H1 (cell line): ENCODE results near the gene TACR2. TPM values are rescaled to one million over a fixed set of nuclear protein-coding genes. Genes with fewer than 3 reads are reported as not detected.

Experiments used
- CTCF ChIA-PET: fragments of 300-600 bp; sonication (Branson Sonifier 250); formaldehyde crosslinking; loops from one replicate; lab custom pipeline; 2021; ENCODE audit not compliant: partially characterized antibody; lab: Charles Lee
- POLR2A ChIA-PET: fragments of 300-600 bp; sonication (Branson Sonifier 250); formaldehyde crosslinking; loops from one replicate; lab custom pipeline; 2021; ENCODE audit warnings: inconsistent platforms; ENCODE audit not compliant: partially characterized antibody; lab: Charles Lee
- DNase-seq, 2 experiments: peaks; one replicate each; pipeline versions ENCODE4 v3.0.0 to v3.0.0-alpha.2; 2010 to 2022; ENCODE audit warnings: low spot score in 2 of 2, low read depth in 1 of 2, mixed read lengths in 1 of 2
- FAIRE-seq: peaks from 2 replicates; lab custom pipeline; 2011; peaks lifted over from hg19 to GRCh38; lab: Jason Lieb, UNC
- H2AFZ ChIP-seq: 2 replicates; pipeline ENCODE4 v1.8.1; 2012; ENCODE audit warnings: low read length, inconsistent platforms
- H2AK5ac ChIP-seq: 2 replicates; pipeline ENCODE4 v1.6.1; 2013; ENCODE audit warnings: low read depth, low read length
- H2BK120ac ChIP-seq: replicated peaks from 2 replicates; pipeline ENCODE3; 2013; ENCODE audit warnings: low read depth, low read length, inconsistent platforms
- H2BK12ac ChIP-seq: 2 replicates; pipeline ENCODE4 v1.6.1; 2013; ENCODE audit warnings: low read depth, low read length
- H2BK15ac ChIP-seq: 2 replicates; pipeline ENCODE4 v1.6.1; 2013; ENCODE audit warnings: low read length
- H2BK20ac ChIP-seq: 2 replicates; pipeline ENCODE4 v1.6.1; 2013; ENCODE audit warnings: low read length
- H2BK5ac ChIP-seq: 2 replicates; pipeline ENCODE4 v1.6.1; 2013; ENCODE audit warnings: low read depth, low read length
- H3K14ac ChIP-seq: 2 replicates; pipeline ENCODE4 v1.6.1; 2013; ENCODE audit warnings: inconsistent platforms; ENCODE audit not compliant: insufficient read length
- H3K18ac ChIP-seq: 2 replicates; pipeline ENCODE4 v1.6.1; 2013; ENCODE audit warnings: low read length; ENCODE audit errors: extremely low read depth
- H3K23ac ChIP-seq: 2 replicates; pipeline ENCODE4 v1.6.1; 2013; ENCODE audit warnings: inconsistent platforms; ENCODE audit not compliant: insufficient read length
- H3K23me2 ChIP-seq: 2 replicates; pipeline ENCODE4 v1.6.1; 2013; ENCODE audit warnings: low read depth, low read length
- H3K27ac ChIP-seq: 2 replicates; pipeline ENCODE4 v1.6.1; 2011; ENCODE audit warnings: low read depth, low read length, inconsistent platforms
- H3K27me3 ChIP-seq, 4 experiments: replicated peaks in 1 of 4; 1 replicate in 1 of 4; 2 replicates in 3 of 4; pipeline versions ENCODE4 v1.6.1 to v1.8.1; 2011 to 2013; ENCODE audit warnings: low read length in 3 of 4, mild to moderate bottlenecking in 3 of 4, inconsistent platforms in 2 of 4, mixed read lengths in 2 of 4, moderate library complexity in 1 of 4; ENCODE audit not compliant: control insufficient read depth in 3 of 4, insufficient read depth in 3 of 4; ENCODE audit errors: extremely low read depth in 1 of 4
- H3K36me3 ChIP-seq, 4 experiments: 2 replicates each; pipeline versions ENCODE4 v1.6.1 to v1.8.1; 2011 to 2013; ENCODE audit warnings: mild to moderate bottlenecking in 4 of 4, low read length in 3 of 4, moderate library complexity in 2 of 4, control low read depth in 1 of 4, inconsistent platforms in 1 of 4; ENCODE audit not compliant: insufficient read depth in 4 of 4, control insufficient read depth in 2 of 4
- H3K4ac ChIP-seq: replicated peaks from 2 replicates; pipeline ENCODE3; 2013; ENCODE audit warnings: low read length, low read depth, mixed read lengths, inconsistent platforms; ENCODE audit not compliant: insufficient read length
- H3K4me1 ChIP-seq, 4 experiments: replicated peaks in 1 of 4; 1 replicate in 1 of 4; 2 replicates in 3 of 4; pipeline versions ENCODE4 v1.6.1 to v1.8.1; 2011 to 2013; ENCODE audit warnings: low read length in 3 of 4, inconsistent platforms in 2 of 4, mixed read lengths in 1 of 4; ENCODE audit not compliant: insufficient read depth in 4 of 4, control insufficient read depth in 3 of 4
- H3K4me2 ChIP-seq, 2 experiments: 2 replicates each; pipeline versions ENCODE4 v1.6.1 to v1.8.1; 2011 to 2013; ENCODE audit warnings: low read depth in 2 of 2, low read length in 2 of 2, control low read depth in 1 of 2, inconsistent platforms in 1 of 2, mild to moderate bottlenecking in 1 of 2; ENCODE audit not compliant: insufficient read depth in 1 of 2
- H3K4me3 ChIP-seq, 4 experiments: fragments of 200-600, 300-600 bp in 1 of 4; sonication (generic), shearing (Covaris generic), sonication (Bioruptor Twin) in 1 of 4; 2 replicates each; pipeline versions ENCODE4 v1.5.1 to v1.8.1; 2011 to 2016; ENCODE audit warnings: low read length in 4 of 4, low read depth in 3 of 4, control low read depth in 2 of 4, inconsistent platforms in 2 of 4, mild to moderate bottlenecking in 2 of 4, mixed read lengths in 1 of 4, moderate library complexity in 1 of 4; ENCODE audit not compliant: insufficient read depth in 2 of 4; ENCODE audit errors: extremely low read depth in 1 of 4
- H3K56ac ChIP-seq: replicated peaks from 2 replicates; pipeline ENCODE3; 2013; ENCODE audit warnings: low read depth, mild to moderate bottlenecking, mixed read lengths, low read length, inconsistent platforms; ENCODE audit not compliant: insufficient read length
- H3K79me1 ChIP-seq: 2 replicates; pipeline ENCODE4 v1.6.1; 2013; ENCODE audit warnings: low read depth, low read length, control low read depth
- H3K79me2 ChIP-seq, 2 experiments: 2 replicates each; pipeline versions ENCODE4 v1.6.1 to v1.8.1; 2012 to 2013; ENCODE audit warnings: low read length in 2 of 2, mild to moderate bottlenecking in 2 of 2, inconsistent platforms in 1 of 2; ENCODE audit not compliant: insufficient read depth in 2 of 2, control insufficient read depth in 1 of 2
- H3K9ac ChIP-seq, 4 experiments: replicated peaks in 1 of 4; 1 replicate in 1 of 4; 2 replicates in 3 of 4; pipeline versions ENCODE4 v1.6.1 to v1.8.1; 2011 to 2013; ENCODE audit warnings: low read depth in 3 of 4, low read length in 3 of 4, control low read depth in 2 of 4, mild to moderate bottlenecking in 2 of 4, moderate library complexity in 2 of 4, inconsistent platforms in 1 of 4; ENCODE audit errors: extremely low read depth in 1 of 4
- H3K9me3 ChIP-seq, 2 experiments: 2 replicates each; pipeline versions ENCODE4 v1.6.1 to v1.8.1; 2012 to 2013; ENCODE audit warnings: mild to moderate bottlenecking in 2 of 2, moderate library complexity in 2 of 2, control low read depth in 1 of 2, inconsistent platforms in 1 of 2, low read depth in 1 of 2, low read length in 1 of 2, mixed read lengths in 1 of 2; ENCODE audit not compliant: insufficient read depth in 2 of 2
- H4K20me1 ChIP-seq, 2 experiments: replicated peaks in 1 of 2; 2 replicates each; pipeline versions ENCODE3 to v1.8.1; 2011 to 2013; ENCODE audit warnings: inconsistent platforms in 2 of 2, low read length in 2 of 2, mild to moderate bottlenecking in 1 of 2; ENCODE audit not compliant: insufficient read depth in 2 of 2, control insufficient read depth in 1 of 2
- H4K5ac ChIP-seq: 2 replicates; pipeline ENCODE4 v1.6.1; 2013; ENCODE audit warnings: low read length, low read depth, mixed read lengths, inconsistent platforms; ENCODE audit not compliant: insufficient read length
- H4K8ac ChIP-seq: 2 replicates; pipeline ENCODE4 v1.8.0; 2013; ENCODE audit warnings: mild to moderate bottlenecking, moderate library complexity, low read length, inconsistent platforms; ENCODE audit not compliant: insufficient read depth; ENCODE audit errors: extremely low read depth
- H4K91ac ChIP-seq: replicated peaks from 2 replicates; pipeline ENCODE3; 2013; ENCODE audit warnings: low read length, mixed read lengths, inconsistent platforms; ENCODE audit not compliant: insufficient read length
- CBX8 ChIP-seq: fragments of 300-800, 300-1000 bp; sonication (generic); IDR thresholded peaks from 2 replicates; pipeline ENCODE4 v1.7.1; 2016; ENCODE audit warnings: low read depth, low read length, borderline replicate concordance
- CHD2 ChIP-seq: IDR thresholded peaks from 2 replicates; pipeline ENCODE4 v1.6.1; 2012; ENCODE audit warnings: low read length, improper control_type of control experiment
- HDAC2 ChIP-seq, 2 experiments: fragments of 300-600 bp in 1 of 2; sonication (generic) in 1 of 2; IDR thresholded peaks; 2 replicates each; pipeline ENCODE4 v1.6.1; 2011 to 2012; ENCODE audit warnings: low read depth in 2 of 2, low read length in 2 of 2, mild to moderate bottlenecking in 2 of 2, moderate library complexity in 2 of 2, borderline replicate concordance in 1 of 2, inconsistent platforms in 1 of 2
- KDM5A ChIP-seq: fragments of 200-600 bp; IDR thresholded peaks from 2 replicates; pipeline ENCODE4 v1.7.1; 2012; ENCODE audit warnings: mild to moderate bottlenecking, low read length, inconsistent platforms, mixed read lengths
- SIRT6 ChIP-seq: IDR thresholded peaks from one replicate; pipeline ENCODE4 v1.7.1; 2012; ENCODE audit warnings: low read length, inconsistent platforms
- WGBS, 2 experiments: shearing (Covaris generic) in 1 of 2; methylation state at CpG; one replicate each; pipeline versions ENCODE4 v1.1.6 to v1.1.7; 2013 to 2015; ENCODE audit warnings: low lambda C conversion rate in 2 of 2, mixed read lengths in 2 of 2, inconsistent platforms in 1 of 2, low coverage in 1 of 2, missing lambda C conversion rate in 1 of 2; ENCODE audit not compliant: insufficient replicate concordance in 2 of 2, insufficient coverage in 1 of 2, insufficient read length in 1 of 2; ENCODE audit errors: extremely low coverage in 1 of 2, missing lambda C conversion rate in 1 of 2; 5-methylcytosine and 5-hydroxymethylcytosine counted together
- polyA plus RNA-seq, 7 experiments: library from polyadenylated mRNA; depleted of rRNA in 3 of 7; stranded (reverse) in 5 of 7; unstranded in 2 of 7; fragments of >200 nt in 5 of 7; fragments of 200-250 nt in 2 of 7; gene quantifications; 1 replicate in 5 of 7; 2 replicates in 1 of 7; 4 replicates in 1 of 7; pipeline versions ENCODE4 v1.2.1 to v1.2.3, GENCODE V29; 2011 to 2013; ENCODE audit warnings: missing spikeins in 2 of 7, mixed read lengths in 2 of 7
- total RNA-seq: library from RNA; stranded (reverse); fragmentation: NEBNext Ultra II Directional; extraction: Animal tissue kit (Norgen Biotek cat#: 25700); gene quantifications from 2 replicates; pipeline ENCODE4 v1.2.1, GENCODE V29; 2021

Gene TACR2
- total and polyA plus RNA-seq, 2 of the 8 experiments (the other 6 are each of a cell fraction or from before 2014, with no cell fraction given): 0.06 TPM; not detected in 1

DNA sequence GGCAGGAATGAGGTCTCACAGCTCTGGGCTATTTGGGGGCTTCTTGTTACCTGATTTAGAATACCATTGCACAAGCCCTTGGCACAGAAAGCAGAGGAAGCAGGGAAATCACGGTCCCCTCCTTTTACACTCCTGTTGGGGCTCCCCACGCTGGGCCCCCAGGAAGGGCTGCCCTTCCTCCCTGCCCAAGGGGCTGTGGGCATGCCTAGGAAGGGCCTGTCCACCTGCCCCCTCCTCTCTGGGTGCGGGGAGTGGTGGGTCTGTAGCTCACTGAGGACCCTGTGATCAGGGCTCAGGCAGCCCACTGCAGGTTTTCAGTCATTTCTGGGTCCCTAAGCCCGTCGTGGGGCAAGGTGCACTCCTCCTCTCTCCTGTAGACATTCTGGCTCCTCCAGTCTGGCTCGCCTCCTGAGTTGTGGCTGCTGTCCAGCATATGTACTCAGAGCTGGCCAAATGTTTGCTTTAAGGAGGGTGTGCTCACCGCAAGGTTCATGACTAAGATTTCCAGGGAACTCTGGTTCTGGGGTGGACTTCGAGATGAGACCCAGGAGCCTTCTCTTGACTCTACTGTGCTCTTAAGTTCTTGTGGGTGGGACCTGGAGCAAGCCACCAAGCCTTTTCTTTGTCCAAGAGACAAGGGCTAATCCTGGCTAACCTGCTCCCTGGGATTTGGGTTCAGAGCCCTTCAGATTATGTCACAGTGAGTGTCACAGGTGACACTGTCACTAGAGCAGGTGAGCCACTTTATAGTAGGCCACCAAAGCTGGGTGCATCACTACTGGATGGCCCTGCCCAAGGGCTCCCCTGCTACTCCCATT, 56.0 kb downstream of the TACR2 start:
- FAIRE-seq: no peak
- H3K23me2 ChIP-seq: no peaks in the 10 kb centered on the region
- H2BK12ac ChIP-seq: no peak overlapping the region
- WGBS, 2 experiments: 89% methylated on average over 8 of the region's 8 CpGs; no CpG with 5 or more reads in 1 of the 2 experiments
- no peaks in the 10 kb centered on the region for H3K9me3 ChIP-seq
- H2BK20ac ChIP-seq: no peak overlapping the region
- H3K4me2 ChIP-seq: no peak overlapping the region
- CTCF ChIA-PET: interaction anchor here (0.6 to 2.1 kb wide), 3 partner anchors 28 to 121 kb away, joined by 3 to 11 read pairs (median 5); no protein-coding TSS in a partner anchor
- no peak overlapping the region for H3K4ac ChIP-seq
- no peak overlapping the region for H4K5ac ChIP-seq
- no peak overlapping the region for H2BK15ac ChIP-seq
- H3K4me1 ChIP-seq: peaks cover 2 to 12% (median 6%) of the 10 kb centered on the region in 4 experiments; a peak in 5 of 7 replicates
- DNase-seq: no peak
- no peak for TF ChIP-seq CBX8
- TF ChIP-seq SIRT6: no peak
- TF ChIP-seq CHD2: no peak
- no peak for TF ChIP-seq KDM5A
- no peak for TF ChIP-seq HDAC2 (IDR thresholded peaks at IDR 0.05; ENCODE audit: borderline replicate concordance in 1 of 2, low read depth in 2 of 2, low read length in 2 of 2)
- H3K4me3 ChIP-seq: no peak overlapping the region
- no peak overlapping the region for H2AK5ac ChIP-seq
- no peak overlapping the region for H3K9ac ChIP-seq
- peaks cover 2 to 21% (median 13%) of the 10 kb centered on the region in 4 experiments; a peak in 5 of 8 replicates for H3K36me3 ChIP-seq
- H4K8ac ChIP-seq: no peak overlapping the region
- no peak overlapping the region for H3K56ac ChIP-seq
- H3K79me1 ChIP-seq: peaks cover 6% of the 10 kb centered on the region; the same call in 1 of the 2 replicates
- no peak overlapping the region for H3K23ac ChIP-seq
- no peak overlapping the region for H2BK120ac ChIP-seq
- peaks cover 3 to 8% of the 10 kb centered on the region in 2 experiments for H4K20me1 ChIP-seq
- peaks cover 0 to 50% of the 10 kb centered on the region in 2 experiments; a peak in 2 of 4 replicates for H3K79me2 ChIP-seq
- no peak overlapping the region for H3K14ac ChIP-seq
- no peaks in the 10 kb centered on the region for H3K27me3 ChIP-seq
- 0 out of 2 replicates have a peak overlapping the region, but pooled peaks have one; percentile 6 for H2BK5ac ChIP-seq
- H3K18ac ChIP-seq: no peak overlapping the region
- POLR2A ChIA-PET: interaction anchor here (0.6 kb wide), 1 partner anchor 29 kb away, joined by 3 read pairs; no protein-coding TSS in a partner anchor
- no peak overlapping the region for H4K91ac ChIP-seq
- H2AFZ ChIP-seq: no peak overlapping the region
- H3K27ac ChIP-seq: no peak overlapping the region
